PC-3 (cell line): ENCODE results near the gene TMEM63B.

Experiments used
- CTCF ChIP-seq: fragments of 300-600 bp; sonication (generic); conservative IDR thresholded peaks from 2 replicates; pipeline ENCODE4 v1.5.1; 2017; ENCODE audit warnings: antibody characterized with exemption, low read depth, mild to moderate bottlenecking, low read length
- EZH2 ChIP-seq: fragments of 300-600 bp; sonication (generic); IDR thresholded peaks from one replicate; pipeline ENCODE4 v1.6.1; 2017; ENCODE audit warnings: antibody characterized with exemption, mild to moderate bottlenecking, low read length; ENCODE audit not compliant: unreplicated experiment
- EZH2phosphoT487 ChIP-seq: fragments of 300-600 bp; sonication (generic); IDR thresholded peaks from 2 replicates; pipeline ENCODE4 v1.6.1; 2018; ENCODE audit warnings: mild to moderate bottlenecking, antibody characterized with exemption, low read length, borderline replicate concordance

- TF ChIP-seq CTCF (no peak), EZH2 (no peak), EZH2phosphoT487 (no peak)
These were observed 819 bp upstream of the TMEM63B start for GRCh38 chr6:44126320-44127149.
